NCI-H2107 treated with DMSO at 0.1 percent for 48 hours (cell line): ENCODE results near the gene KLHL42.
A peak's percentile ranks its signal among the peaks of the same experiment; 100 is the strongest.

ENCODE experiments used
- DNase-seq: peaks from one replicate; lab custom pipeline; 2025; ENCODE audit not compliant: unreplicated experiment; lab: John Stamatoyannopoulos, UW

KLHL42 gene

DNA sequence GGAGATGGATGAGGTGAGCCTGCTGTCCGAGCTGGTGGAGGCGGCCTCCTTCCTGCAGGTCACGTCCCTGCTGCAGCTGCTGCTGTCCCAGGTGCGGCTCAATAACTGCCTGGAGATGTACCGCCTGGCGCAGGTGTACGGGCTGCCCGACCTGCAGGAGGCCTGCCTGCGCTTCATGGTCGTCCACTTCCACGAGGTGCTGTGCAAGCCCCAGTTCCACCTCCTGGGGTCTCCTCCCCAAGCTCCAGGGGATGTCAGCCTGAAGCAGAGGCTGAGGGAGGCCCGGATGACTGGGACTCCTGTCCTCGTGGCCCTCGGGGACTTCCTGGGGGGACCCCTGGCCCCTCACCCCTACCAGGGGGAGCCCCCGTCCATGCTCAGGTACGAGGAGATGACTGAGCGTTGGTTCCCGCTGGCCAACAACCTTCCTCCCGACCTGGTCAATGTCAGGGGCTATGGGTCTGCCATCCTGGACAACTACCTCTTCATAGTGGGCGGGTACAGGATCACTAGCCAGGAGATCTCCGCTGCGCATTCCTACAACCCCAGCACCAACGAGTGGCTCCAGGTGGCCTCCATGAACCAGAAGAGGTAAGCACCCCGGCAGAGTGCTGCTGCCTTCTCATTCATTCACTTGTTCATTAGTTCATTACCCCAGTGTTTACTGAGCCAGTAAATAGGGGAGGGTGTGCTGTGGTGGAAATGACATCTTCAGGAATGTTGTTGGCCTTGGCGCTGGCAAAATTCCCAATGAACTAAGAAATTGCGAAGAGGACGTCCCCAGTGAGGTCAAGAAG lies 777 bp downstream of the KLHL42 start:
- DNase-seq, result peak; percentile 16

DNA sequence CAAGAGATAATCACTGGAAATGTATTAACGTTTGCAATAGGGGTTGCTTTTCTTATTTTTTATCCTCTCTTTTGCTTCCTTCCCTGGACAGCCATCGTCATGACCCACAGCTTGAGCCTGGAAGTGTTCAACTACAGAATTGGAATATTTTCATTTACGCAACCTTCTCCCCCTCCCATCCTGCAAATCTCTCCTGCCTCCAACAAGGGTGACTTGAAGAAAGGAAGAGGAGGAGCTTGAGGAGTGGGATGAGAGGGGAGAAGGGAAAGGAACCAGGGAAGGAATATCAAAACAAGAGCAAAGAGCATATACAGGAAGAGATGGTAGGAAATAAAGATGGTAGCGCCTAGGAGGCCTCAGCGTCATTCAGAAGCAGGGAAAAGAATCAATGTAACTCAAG lies 1.6 kb downstream of the KLHL42 start:
- no peak for DNase-seq

DNA sequence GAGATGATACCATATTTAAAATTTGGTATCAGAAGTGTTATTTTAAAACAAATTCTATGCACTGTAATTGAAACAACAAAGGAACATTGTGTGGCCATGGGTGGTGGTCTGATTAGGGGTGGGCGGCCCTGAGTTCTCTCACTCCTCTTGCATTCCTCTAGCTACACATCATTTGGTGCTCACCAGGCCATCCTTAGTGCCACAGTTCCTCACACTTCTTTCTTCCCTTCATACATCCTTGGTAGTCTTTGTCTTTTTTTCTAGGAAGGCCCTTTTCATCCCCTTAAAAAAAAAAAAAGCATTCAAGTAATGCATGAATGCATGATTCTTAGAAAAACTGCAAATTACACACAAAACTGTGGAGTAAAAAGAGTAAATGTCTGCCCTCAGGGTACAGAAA lies 2.4 kb downstream of the KLHL42 start:
- no peak for DNase-seq

DNA sequence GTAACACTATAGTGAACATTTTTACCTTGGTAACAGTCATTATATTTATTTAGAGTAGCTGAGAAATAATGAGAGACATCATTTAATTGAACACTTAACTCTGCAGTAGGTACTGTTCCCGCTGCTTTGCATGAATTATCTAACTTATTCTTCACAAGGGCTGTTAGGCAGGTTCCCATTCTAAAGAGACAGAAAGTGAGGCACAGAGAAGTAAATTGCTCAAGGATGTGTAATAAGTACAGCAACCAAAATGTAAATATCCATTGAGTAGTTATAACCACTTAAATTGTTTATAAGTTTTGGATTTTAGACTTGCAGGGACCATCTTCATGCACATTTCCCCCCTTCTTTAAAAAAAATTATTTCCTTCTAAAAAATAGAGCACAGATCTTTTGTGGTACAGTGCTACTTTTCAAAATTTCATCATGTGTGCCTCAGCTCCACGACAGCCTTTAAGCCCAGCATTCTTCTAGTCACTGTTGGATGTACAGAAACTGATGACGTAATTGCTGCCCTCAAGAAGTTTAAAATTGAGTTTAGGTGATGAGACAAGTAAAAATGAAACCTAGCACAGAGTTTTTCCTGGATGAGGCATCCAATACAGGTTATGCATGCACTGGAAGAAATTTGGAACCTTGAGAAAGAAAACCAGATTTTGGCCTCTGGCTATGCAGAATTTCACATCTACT lies 6.0 kb downstream of the KLHL42 start:
- DNase-seq, result no peak

DNA sequence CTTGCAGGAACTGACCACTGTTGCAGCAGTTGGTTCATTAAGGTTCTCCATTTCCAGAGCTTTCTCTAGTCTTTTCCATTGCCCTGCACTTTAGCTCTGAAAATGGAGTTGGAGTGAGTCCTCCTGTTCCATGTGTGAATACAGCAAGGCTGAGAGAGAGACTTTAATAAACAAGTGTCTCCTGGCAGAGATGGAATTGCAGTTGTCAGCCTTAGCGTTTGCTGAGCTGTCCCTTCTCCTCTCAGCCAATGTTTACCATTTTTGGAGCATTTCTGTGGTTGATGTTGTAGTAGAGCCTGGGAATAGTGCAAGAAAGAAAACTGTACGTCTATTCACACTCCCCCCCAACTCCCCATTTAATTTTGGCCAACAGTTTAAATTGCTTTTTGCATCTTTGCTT lies 7.5 kb downstream of the KLHL42 start:
- no peak for DNase-seq

DNA sequence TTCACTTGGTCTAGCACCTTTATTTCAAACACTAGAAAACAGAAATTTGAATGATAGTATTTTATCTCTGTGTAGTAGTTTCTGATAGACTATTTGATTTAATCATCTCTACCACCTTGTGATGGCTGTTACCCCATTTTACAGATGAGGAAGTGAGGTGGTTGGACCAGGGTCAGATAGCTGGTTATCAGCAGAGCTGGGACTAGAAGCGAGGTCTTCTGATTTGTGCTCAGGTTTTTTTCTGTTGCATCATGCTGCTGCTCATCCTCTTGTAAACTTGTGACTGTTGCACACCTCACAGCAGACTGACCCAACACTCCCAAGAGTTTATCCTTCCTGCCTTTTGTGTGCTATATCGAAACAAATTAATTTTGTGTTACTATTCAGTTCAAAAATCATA lies 10.1 kb downstream of the KLHL42 start:
- no peak for DNase-seq

DNA sequence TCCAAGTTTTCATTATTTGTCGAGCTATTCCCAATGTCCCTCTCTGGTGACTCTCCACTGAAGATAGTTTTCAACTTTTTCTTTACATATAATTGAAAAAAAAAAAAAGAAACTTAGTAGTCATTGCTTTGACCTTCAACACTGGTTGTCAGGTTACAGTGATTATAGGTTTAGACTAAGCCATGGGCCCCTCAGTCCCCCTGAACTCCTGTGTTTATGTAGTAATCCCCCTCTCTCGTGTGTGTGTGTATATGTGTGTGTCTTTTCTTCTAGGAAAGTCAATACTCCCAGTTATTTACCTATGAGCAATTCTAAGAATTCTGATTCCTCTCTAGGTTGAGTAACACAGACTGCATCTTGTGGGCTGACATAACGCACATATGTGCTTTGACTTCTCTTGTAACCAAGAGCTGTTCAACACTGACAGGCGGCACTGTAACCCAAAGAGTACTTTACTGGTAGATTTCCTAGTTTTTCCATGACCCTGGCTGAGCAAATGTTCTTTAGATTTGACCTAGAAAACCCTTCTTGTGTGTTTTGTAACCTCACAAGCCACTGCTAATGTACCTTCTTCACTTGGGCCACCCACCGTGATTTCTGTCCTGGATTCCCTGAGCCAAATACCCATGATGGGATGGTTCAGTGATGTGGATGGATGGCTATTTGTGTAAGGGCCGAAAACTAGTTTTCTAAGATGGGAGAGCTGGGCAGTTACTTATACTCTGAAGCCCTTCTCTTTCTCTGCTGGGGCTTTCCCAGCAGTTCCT lies 15.0 kb downstream of the KLHL42 start:
- no peak for DNase-seq

DNA sequence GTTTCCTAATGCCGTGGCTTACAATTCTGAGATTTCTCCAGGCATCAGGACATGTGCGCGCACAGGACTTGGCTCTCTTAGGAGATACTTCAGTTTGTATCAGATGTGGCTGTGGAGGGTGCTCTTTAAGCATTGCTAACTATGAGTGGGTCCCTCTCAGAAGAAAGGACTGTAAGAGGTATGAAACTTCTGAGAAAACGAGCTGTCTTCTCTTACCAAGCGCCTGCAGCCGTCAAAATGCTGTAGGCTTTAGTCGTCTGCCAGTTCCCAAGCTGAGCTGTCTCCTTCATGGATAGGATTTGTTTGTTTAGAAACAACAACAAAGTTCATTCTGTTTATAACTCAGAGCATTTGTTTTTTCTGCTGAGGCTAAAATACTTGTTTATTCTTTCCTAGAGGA lies 16.1 kb downstream of the KLHL42 start:
- DNase-seq, result no peak

DNA sequence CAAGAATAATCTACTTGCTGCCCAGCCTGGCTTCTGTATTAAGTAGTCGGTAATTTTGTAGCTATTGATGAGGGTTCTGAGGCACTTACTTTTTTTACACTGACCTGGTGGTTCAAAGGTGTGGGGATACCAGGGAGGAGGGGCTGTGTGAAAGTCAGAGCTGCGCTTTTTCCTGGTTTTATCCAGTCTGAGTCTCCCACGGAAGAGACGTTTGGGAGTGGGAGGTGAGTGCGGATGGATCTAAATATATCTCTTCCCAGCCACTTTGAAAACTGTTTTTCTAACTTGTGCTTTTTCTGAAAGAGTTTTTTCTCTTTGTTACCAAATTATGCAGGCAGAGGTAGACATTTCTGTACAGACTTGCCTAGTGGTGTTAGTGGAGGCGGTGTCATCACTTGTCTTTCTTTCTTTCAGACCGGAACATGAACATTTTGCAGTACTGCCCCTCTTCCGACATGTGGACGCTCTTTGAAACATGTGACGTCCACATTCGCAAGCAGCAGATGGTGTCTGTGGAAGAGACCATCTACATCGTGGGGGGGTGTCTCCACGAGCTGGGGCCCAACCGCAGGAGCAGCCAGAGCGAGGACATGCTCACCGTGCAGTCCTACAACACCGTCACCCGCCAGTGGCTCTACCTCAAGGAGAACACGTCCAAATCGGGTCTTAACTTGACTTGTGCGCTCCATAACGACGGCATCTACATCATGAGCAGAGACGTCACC lies 17.4 kb downstream of the KLHL42 start:
- DNase-seq, result no peak

DNA sequence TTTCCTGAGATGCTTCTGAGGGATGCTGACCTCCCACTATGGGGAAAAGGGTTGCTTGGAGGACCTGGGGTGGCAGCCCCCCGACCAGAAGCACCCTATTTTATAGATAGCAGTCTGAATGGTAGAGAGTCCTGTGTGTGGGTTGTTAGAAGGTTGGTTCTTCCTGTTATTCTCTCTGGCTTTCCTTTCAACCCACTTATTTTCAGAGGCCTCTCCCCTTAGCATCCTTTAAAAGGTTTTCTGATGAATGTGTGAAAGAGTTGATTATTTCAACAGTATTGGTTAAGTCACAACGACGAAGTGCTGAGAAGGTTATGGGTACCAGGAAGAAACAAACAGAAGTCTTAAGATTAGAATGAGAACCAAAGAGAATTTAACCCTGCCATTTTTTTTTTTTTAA lies 20.8 kb downstream of the KLHL42 start:
- no peak for DNase-seq

DNA sequence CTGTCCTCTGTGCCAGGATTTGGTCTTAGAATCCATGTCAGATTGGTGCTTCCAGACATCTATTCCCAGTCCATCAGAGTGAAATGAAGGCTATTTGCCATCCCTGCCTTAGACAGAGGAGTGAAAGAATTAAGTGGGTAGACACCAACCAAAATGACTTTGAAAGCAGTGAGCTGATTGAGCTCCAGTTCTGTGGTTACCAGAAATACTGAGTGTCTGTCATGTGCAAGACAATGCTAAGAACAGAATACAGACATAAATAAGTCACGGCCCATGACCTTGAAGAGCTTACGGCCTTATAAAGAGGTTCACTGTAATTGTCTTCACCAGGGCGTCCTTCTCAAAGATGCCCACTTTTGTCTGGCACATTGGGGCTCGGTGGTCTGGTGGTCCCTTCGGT lies 21.6 kb downstream of the KLHL42 start:
- DNase-seq, result no peak

DNA sequence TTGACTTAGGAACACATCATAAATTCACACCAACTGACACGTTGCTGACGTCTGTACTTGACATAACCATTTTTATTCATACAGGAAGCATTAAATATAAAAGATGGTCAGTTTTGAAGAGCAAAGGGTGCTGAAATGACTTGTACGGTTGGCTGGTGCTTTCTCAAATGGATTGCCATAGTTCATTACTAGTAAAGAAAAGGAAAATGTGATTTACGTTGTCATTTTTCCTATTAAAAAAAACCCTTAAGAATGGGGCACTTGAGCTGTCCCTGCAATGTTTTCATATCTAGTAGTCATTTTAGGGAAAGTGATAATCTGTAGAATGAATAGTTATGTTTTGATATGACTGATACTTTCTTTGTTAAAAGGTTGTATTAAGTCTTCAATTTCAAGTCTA lies 22.5 kb downstream of the KLHL42 start:
- DNase-seq, result no peak

DNA sequence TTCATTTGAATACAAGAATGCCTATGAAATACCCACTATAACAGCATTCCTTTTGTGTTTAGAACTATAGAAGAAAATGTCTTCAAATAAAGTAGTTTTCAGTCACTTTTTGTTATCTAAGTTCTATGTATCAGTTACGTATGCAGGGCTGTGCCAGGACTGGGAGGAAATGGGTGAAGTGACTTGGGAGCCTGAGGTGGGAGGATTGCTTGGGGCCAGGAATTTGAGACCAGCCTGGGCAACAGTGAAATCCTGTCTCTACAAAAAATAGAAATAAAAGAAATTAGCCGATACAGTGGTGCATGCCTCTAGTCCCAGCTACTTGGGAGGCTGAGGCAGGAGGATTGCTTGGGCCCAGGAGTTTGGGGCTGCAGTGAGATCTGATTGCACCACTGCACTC lies 22.9 kb downstream of the KLHL42 start:
- no peak for DNase-seq

DNA sequence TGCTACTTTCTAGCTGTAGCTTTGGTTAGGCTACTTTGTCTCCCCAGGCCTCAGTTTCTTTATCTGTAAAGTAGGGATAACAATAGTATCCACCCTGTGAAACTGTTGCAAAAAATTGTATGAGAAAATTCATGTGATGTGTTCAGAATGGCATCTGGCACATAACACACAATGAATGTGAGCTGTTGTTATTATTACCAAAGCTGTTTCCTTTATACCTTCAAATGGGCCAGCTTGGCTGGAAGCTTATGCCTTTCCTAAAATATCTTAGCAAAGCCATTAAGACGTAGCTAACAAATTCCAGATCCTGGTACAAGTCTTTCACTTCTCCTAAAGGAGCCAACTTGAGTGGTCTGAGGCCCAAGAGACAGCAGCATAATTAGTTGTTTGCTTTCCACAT lies 25.2 kb downstream of the KLHL42 start:
- no peak for DNase-seq

DNA sequence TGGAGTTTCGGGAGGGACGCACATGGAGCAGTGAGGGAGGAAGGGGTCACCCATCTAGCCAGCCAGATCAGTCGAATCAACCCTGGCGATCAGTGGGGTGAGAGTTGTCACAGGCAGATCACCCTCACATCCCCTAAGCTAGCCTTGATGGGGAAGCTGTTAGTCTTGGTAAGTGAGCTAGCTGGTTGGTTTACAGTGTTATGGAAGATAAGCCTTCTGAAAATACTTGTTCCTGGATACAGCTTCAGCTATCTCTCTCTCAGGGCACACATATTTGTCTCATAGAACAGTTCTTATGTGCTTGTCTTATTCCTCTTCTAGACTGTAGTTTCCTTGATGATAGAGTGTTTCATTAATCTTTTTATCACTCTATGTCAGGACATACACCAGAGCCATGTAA lies 26.2 kb downstream of the KLHL42 start:
- DNase-seq, result no peak

DNA sequence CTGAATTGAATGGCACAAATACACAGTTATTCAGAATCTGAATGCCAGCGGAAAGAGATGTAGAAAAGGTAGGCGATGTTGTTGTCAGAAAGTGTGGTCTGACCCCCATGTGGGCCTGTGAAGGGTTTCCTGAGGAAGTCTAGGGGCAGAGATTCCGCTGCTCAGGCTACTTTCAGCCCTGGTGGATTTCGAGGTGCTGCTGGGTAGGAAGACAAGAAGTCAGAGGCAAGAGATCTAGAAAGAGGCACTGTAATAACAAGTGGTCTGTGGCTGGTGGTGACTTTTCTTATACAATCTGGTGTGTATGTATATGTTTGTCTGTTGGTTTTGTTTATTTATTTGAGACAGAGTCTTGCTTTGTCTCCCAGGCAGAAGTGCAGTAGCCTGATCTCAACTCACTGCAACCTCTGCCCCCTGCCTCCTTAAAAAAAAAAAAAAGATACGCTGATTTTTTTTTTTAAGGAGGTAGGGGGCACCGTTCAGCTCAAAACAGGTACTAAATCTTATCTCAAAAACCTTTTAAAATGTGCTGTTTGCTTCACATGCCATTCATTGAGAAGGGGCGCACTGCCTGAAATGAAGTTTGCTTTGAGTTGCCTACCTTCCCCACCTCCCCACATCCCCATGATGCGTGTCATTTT lies 27.1 kb downstream of the KLHL42 start:
- no peak for DNase-seq

DNA sequence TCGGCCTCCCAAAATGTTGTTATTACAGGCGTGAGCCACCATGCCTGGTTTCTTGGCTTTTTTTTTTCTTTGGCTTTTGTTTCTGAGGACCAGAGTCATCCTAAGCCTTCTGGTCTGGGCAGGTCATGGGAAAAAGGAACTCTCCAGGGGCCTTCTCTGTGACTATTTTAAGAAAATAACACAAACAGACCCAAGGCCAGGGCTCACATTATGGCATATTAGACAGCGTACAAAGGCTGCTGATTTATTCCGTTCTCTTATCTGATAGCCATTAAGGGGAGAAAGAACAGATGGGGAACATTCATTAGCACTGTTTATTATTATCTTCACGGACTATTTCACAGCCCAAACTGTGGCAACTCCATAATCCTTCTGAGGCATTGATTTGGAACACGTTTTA lies 28.8 kb downstream of the KLHL42 start:
- DNase-seq, result no peak

DNA sequence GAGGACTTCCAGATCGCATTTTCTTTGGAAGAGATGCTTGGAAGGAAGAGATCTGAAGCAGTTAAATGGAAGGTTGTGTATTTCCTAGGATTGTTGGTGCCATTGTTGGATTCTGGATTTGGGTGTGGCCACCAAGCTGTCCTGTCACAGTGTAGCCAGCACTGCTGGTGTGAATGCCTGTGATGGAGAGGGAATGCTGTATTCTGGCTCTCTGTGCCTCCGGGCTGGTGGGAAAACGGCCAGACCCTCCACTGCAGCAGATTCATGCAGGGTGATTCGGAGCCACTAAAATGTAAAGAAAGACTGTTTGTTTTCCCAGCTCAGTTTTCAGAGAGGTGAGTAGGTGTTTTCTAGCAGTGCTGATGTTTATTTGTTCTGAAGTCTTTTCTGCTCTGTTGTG lies 30.7 kb downstream of the KLHL42 start:
- DNase-seq, result no peak

DNA sequence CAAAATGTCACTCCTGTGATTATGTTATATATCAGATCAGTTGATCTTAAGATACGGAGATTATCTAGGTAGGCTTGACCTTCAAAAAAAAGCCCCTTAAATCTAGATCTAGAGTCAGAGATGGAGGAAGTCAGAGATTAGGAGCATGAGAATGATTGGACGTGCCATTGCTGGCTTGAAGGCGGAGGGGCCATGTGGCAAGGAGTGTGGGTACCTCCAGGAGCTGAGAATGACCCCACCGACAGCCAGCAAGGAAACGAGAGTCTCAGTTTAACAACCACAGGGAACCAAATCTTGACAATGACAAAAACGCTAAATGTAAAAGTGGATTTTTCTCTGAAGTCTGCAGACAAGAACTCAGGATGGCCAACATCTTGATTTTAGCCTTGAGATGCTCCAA lies 32.5 kb downstream of the KLHL42 start:
- DNase-seq, result no peak

DNA sequence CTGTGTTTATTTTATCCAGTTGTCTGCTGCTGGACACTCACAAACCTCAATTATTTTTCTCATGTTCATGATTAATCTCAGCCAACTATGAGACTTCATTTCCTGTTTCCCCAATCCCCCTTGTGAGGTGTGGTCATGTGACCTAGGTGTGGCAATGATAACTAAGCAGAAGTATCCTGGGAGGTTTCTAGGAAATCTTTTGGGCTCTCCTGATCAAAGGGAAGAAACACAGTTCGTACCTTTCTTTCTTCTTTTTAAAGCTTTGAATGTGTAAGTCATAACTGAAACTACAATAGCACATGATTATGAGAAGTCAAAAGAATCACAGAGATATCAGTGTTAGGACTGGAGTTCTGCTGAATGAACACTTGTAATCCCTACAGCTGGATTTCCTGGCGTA lies 34.4 kb downstream of the KLHL42 start:
- no peak for DNase-seq
